MM.1S (cell line): ENCODE results near the gene IL1RAP.

Source experiments
- DNase-seq: peaks from one replicate; pipeline ENCODE4 v3.0.0-alpha.2; 2015
- H2AFZ ChIP-seq: fragments of 300-600 bp; sonication (generic); 2 replicates; pipeline ENCODE4 v1.6.0; 2016; ENCODE audit warnings: antibody characterized with exemption, low read length
- H3F3A ChIP-seq: fragments of 300-600 bp; sonication (generic); 2 replicates; pipeline ENCODE4 v1.6.1; 2016; ENCODE audit warnings: mild to moderate bottlenecking, antibody characterized with exemption, low read length, moderate library complexity, mixed read lengths; ENCODE audit not compliant: insufficient read depth
- H3K27ac ChIP-seq: fragments of 300-600 bp; sonication (generic); 2 replicates; pipeline ENCODE4 v1.5.1; 2016; ENCODE audit warnings: mild to moderate bottlenecking, low read length
- H3K27me3 ChIP-seq: fragments of 300-600 bp; sonication (generic); replicated peaks from 2 replicates; pipeline ENCODE4 v1.6.0; 2016; ENCODE audit warnings: low read length; ENCODE audit not compliant: insufficient read depth
- H3K36me3 ChIP-seq: fragments of 300-600 bp; sonication (generic); replicated peaks from 2 replicates; pipeline ENCODE4 v1.6.1; 2016; ENCODE audit warnings: mild to moderate bottlenecking, low read length, mixed read lengths; ENCODE audit not compliant: insufficient read depth
- H3K4me1 ChIP-seq: fragments of 300-600 bp; sonication (generic); 2 replicates; pipeline ENCODE4 v1.6.1; 2016; ENCODE audit warnings: low read length, mixed read lengths
- H3K4me2 ChIP-seq: fragments of 300-600 bp; sonication (generic); 2 replicates; pipeline ENCODE4 v1.6.0; 2016; ENCODE audit warnings: low read depth, low read length
- H3K4me3 ChIP-seq: fragments of 300-600 bp; sonication (generic); 2 replicates; pipeline ENCODE4 v1.5.1; 2016; ENCODE audit warnings: low read length, mixed read lengths
- H3K79me2 ChIP-seq: fragments of 300-600 bp; sonication (generic); 2 replicates; pipeline ENCODE4 v1.6.1; 2016; ENCODE audit warnings: mixed run types, low read length, mixed read lengths
- H3K9ac ChIP-seq: fragments of 300-600 bp; sonication (generic); 2 replicates; pipeline ENCODE4 v1.6.1; 2016; ENCODE audit warnings: low read length, mixed read lengths
- H3K9me2 ChIP-seq: fragments of 300-600 bp; sonication (generic); replicated peaks from 2 replicates; pipeline ENCODE4 v1.6.1; 2016; ENCODE audit warnings: mild to moderate bottlenecking, low read length, mixed read lengths; ENCODE audit not compliant: insufficient read depth
- H3K9me3 ChIP-seq: fragments of 300-600 bp; sonication (generic); replicated peaks from 2 replicates; pipeline ENCODE4 v1.6.1; 2016; ENCODE audit warnings: mild to moderate bottlenecking, low read length, mixed read lengths; ENCODE audit not compliant: insufficient read depth
- H4K20me1 ChIP-seq: fragments of 300-600 bp; sonication (generic); 2 replicates; pipeline ENCODE4 v1.6.1; 2016; ENCODE audit warnings: mild to moderate bottlenecking, low read length, moderate library complexity, mixed read lengths; ENCODE audit not compliant: insufficient read depth
- EZH2 ChIP-seq: fragments of 300-600 bp; sonication (generic); optimal IDR thresholded peaks from 2 replicates; pipeline ENCODE3; 2017; ENCODE audit warnings: low read depth, mild to moderate bottlenecking, antibody characterized with exemption, low read length, mixed read lengths
- EZH2phosphoT487 ChIP-seq: fragments of 300-600 bp; sonication (generic); IDR thresholded peaks from 2 replicates; pipeline ENCODE4 v1.6.1; 2018; ENCODE audit warnings: antibody characterized with exemption, low read length
- TF ChIP-seq, protein P1 (sequence below): fragments of 300-600 bp; sonication (generic); IDR thresholded peaks from 2 replicates; pipeline ENCODE4 v1.5.1; 2016; ENCODE audit warnings: antibody characterized with exemption, low read length, mixed read lengths

IL1RAP gene

DNA sequence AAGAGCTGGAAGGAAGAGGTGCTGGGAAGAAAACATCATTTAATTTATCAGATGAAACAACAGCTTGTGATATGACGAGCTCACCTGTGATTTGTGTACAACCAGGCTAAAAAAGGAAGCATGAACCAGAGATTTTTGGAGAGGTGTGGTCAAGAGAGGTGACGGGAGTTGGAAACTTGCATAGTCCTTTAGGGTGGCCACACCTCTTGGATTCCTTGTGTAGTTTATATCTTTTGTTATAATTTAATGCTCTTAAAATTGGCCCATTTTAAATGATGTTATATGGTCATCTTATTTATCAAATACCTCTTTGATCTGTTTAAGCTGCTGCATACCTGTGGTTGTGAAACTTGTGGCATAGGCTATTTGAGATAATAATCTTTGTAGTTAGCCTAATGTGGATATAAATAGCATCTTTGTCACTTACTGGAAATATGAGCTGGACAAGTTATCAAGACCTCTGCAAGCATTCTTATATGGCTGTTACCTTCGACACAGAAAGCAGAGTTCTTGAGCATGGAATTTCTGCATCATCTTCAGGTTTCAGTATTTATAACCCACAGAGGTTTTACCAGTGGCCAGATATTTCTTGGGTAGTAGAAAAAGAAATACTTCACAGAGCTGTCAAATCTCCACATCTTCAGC is 49.1 kb downstream of the IL1RAP start:
- Histone ChIP-seq H3K36me3 (no peaks in the 10 kb centered on the region), H3K4me1 (peaks cover 18% of the 10 kb centered on the region), H2AFZ (no peak overlapping the region), H3K27me3 (no peaks in the 10 kb centered on the region), H3K79me2 (no peaks in the 10 kb centered on the region), H3F3A (no peaks in the 10 kb centered on the region), H3K9me3 (no peaks in the 10 kb centered on the region), H3K9ac (no peak overlapping the region), H3K9me2 (no peaks in the 10 kb centered on the region), H3K4me3 (no peak overlapping the region), H3K27ac (no peak overlapping the region), H3K4me2 (no peak overlapping the region), H4K20me1 (no peaks in the 10 kb centered on the region)
- TF ChIP-seq, protein P1, sequence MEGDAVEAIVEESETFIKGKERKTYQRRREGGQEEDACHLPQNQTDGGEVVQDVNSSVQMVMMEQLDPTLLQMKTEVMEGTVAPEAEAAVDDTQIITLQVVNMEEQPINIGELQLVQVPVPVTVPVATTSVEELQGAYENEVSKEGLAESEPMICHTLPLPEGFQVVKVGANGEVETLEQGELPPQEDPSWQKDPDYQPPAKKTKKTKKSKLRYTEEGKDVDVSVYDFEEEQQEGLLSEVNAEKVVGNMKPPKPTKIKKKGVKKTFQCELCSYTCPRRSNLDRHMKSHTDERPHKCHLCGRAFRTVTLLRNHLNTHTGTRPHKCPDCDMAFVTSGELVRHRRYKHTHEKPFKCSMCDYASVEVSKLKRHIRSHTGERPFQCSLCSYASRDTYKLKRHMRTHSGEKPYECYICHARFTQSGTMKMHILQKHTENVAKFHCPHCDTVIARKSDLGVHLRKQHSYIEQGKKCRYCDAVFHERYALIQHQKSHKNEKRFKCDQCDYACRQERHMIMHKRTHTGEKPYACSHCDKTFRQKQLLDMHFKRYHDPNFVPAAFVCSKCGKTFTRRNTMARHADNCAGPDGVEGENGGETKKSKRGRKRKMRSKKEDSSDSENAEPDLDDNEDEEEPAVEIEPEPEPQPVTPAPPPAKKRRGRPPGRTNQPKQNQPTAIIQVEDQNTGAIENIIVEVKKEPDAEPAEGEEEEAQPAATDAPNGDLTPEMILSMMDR = no peak
- TF ChIP-seq EZH2phosphoT487 (no peak), EZH2 (no peak)
- DNase-seq = peak; percentile 49

DNA sequence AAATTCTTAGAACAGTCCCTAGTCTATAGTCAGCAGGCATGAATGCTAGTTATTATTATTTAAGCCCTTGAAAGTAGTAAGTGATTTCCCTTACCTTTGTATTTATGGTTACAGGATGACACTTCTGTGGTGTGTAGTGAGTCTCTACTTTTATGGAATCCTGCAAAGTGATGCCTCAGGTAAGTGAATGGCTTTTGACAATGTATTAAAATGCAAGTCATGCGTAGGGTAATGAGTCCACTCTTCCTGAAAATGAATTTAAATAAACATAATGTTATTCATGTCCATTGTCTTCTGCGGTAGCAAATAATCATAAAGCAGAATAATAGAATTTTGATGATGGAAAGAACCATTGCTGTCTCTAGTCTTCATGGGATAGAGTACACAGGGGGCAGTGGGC is 50.3 kb downstream of the IL1RAP start:
- no peak for DNase-seq
- Histone ChIP-seq H3K9ac (no peak overlapping the region), H3K9me3 (no peaks in the 10 kb centered on the region), H3K9me2 (no peaks in the 10 kb centered on the region), H3K4me1 (peaks cover 8% of the 10 kb centered on the region; the same call in 1 of the 2 replicates), H4K20me1 (no peaks in the 10 kb centered on the region), H3K27me3 (no peaks in the 10 kb centered on the region), H2AFZ (no peak overlapping the region), H3K79me2 (no peaks in the 10 kb centered on the region), H3K27ac (no peak overlapping the region), H3F3A (no peaks in the 10 kb centered on the region), H3K4me3 (no peak overlapping the region), H3K4me2 (no peak overlapping the region), H3K36me3 (no peaks in the 10 kb centered on the region)
- TF ChIP-seq, protein P1 = no peak
- TF ChIP-seq EZH2phosphoT487 (no peak), EZH2 (no peak)

GRCh38 chr3:190566043-190566933 is 52.4 kb downstream of the IL1RAP start:
- Histone ChIP-seq H3K9me2 (no peaks in the 10 kb centered on the region), H3K27me3 (no peaks in the 10 kb centered on the region), H3K9me3 (no peaks in the 10 kb centered on the region), H2AFZ (no peak overlapping the region), H3K27ac (no peak overlapping the region), H3K9ac (no peak overlapping the region), H3F3A (no peaks in the 10 kb centered on the region), H3K4me2 (no peak overlapping the region), H3K4me3 (no peak overlapping the region), H3K36me3 (no peaks in the 10 kb centered on the region), H3K4me1 (peaks cover 8% of the 10 kb centered on the region; the same call in 1 of the 2 replicates), H4K20me1 (no peaks in the 10 kb centered on the region), H3K79me2 (no peaks in the 10 kb centered on the region)
- no peak for DNase-seq
- TF ChIP-seq EZH2phosphoT487 = no peak
- TF ChIP-seq EZH2 = no peak
- TF ChIP-seq, protein P1 = no peak
